Neural cell (in vitro differentiated cells): ENCODE results near the gene DCC. TPM values are rescaled to one million over a fixed set of nuclear protein-coding genes. Genes with fewer than 3 reads are reported as not detected.

Experiments used
- H2AFZ ChIP-seq: fragments of 200-600, 300-800 bp; sonication (generic), shearing (Covaris generic); 2 replicates; pipeline ENCODE4 v1.6.0; 2014; ENCODE audit warnings: low read depth, mild to moderate bottlenecking, antibody characterized with exemption, low read length, moderate library complexity
- H3F3A ChIP-seq: fragments of 200-600 bp; shearing (Covaris generic); 2 replicates; pipeline ENCODE4 v1.6.1; 2016; ENCODE audit warnings: mild to moderate bottlenecking, moderate library complexity, mixed read lengths, antibody characterized with exemption, low read length; ENCODE audit not compliant: insufficient read depth, poor library complexity, severe bottlenecking
- H3K27ac ChIP-seq: fragments of 200-600, 300-800 bp; sonication (generic), shearing (Covaris generic); 2 replicates; pipeline ENCODE4 v1.5.1; 2014; ENCODE audit warnings: mild to moderate bottlenecking, low read length, moderate library complexity
- H3K27me3 ChIP-seq: fragments of 300-800, 200-600 bp; sonication (generic), shearing (Covaris generic); 2 replicates; pipeline ENCODE4 v1.6.0; 2014; ENCODE audit warnings: mild to moderate bottlenecking, low read depth, low read length, moderate library complexity; ENCODE audit not compliant: insufficient read depth
- H3K36me3 ChIP-seq: fragments of 300-800, 200-600 bp; sonication (generic), shearing (Covaris generic); 2 replicates; pipeline ENCODE4 v1.5.1; 2014; ENCODE audit warnings: mild to moderate bottlenecking, antibody characterized with exemption, low read length, moderate library complexity; ENCODE audit not compliant: insufficient read depth
- H3K4me2 ChIP-seq: fragments of 300-800, 200-600 bp; sonication (generic), shearing (Covaris generic); 2 replicates; pipeline ENCODE4 v1.6.0; 2014; ENCODE audit warnings: mild to moderate bottlenecking, low read length
- H3K4me3 ChIP-seq: fragments of 300-800, 200-600 bp; sonication (generic), shearing (Covaris generic); 2 replicates; pipeline ENCODE4 v1.5.1; 2014; ENCODE audit warnings: mild to moderate bottlenecking, low read length, moderate library complexity
- H3K79me2 ChIP-seq: fragments of 200-600 bp; shearing (Covaris generic); replicated peaks from 2 replicates; pipeline ENCODE4 v1.6.0; 2014; ENCODE audit warnings: mild to moderate bottlenecking, low read length, moderate library complexity; ENCODE audit not compliant: insufficient read depth
- H3K9ac ChIP-seq: fragments of 300-800, 200-600 bp; sonication (generic), shearing (Covaris generic); 2 replicates; pipeline ENCODE4 v1.6.1; 2016; ENCODE audit warnings: mild to moderate bottlenecking, low read length, mixed read lengths
- H3K9me2 ChIP-seq: fragments of 200-600 bp; shearing (Covaris generic); 2 replicates; pipeline ENCODE4 v1.6.1; 2016; ENCODE audit warnings: mild to moderate bottlenecking, low read length, mixed read lengths; ENCODE audit not compliant: insufficient read depth
- H3K9me3 ChIP-seq: fragments of 200-600, 300-800 bp; sonication (generic), shearing (Covaris generic); 2 replicates; pipeline ENCODE4 v1.6.1; 2016; ENCODE audit warnings: mild to moderate bottlenecking, mixed run types, low read length, moderate library complexity, mixed read lengths
- H4K20me1 ChIP-seq: fragments of 200-600 bp; shearing (Covaris generic); 2 replicates; pipeline ENCODE4 v1.6.1; 2016; ENCODE audit warnings: mild to moderate bottlenecking, mixed run types; ENCODE audit not compliant: insufficient read depth
- CTCF ChIP-seq: fragments of 450-650 bp; IDR thresholded peaks from 2 replicates; pipeline ENCODE4 v1.5.1; 2014; ENCODE audit warnings: antibody characterized with exemption, mild to moderate bottlenecking, moderate library complexity; ENCODE audit not compliant: poor library complexity, severe bottlenecking
- EP300 ChIP-seq: fragments of 450-650 bp; conservative IDR thresholded peaks from 2 replicates; pipeline ENCODE4 v1.6.1; 2014; ENCODE audit warnings: antibody characterized with exemption, mild to moderate bottlenecking, moderate library complexity; ENCODE audit not compliant: poor library complexity, severe bottlenecking
- EZH2 ChIP-seq: fragments of 200-600, 300-800 bp; shearing (Covaris generic), sonication (generic); IDR thresholded peaks from 2 replicates; pipeline ENCODE4 v1.6.1; 2014; ENCODE audit warnings: antibody characterized with exemption, low read length, borderline replicate concordance, mild to moderate bottlenecking; ENCODE audit not compliant: insufficient read depth, poor library complexity, severe bottlenecking
- MXI1 ChIP-seq: fragments of 450-650 bp; conservative IDR thresholded peaks from 2 replicates; pipeline ENCODE4 v1.6.1; 2014; ENCODE audit warnings: antibody characterized with exemption, mild to moderate bottlenecking; ENCODE audit not compliant: poor library complexity, severe bottlenecking
- POLR2AphosphoS5 ChIP-seq: IDR thresholded peaks from 2 replicates; pipeline ENCODE4 v1.6.1; 2012
- RAD21 ChIP-seq: fragments of 450-650 bp; conservative IDR thresholded peaks from 2 replicates; pipeline ENCODE4 v1.6.1; 2014; ENCODE audit warnings: antibody characterized with exemption, mild to moderate bottlenecking, moderate library complexity
- REST ChIP-seq: IDR thresholded peaks from 2 replicates; pipeline ENCODE4 v1.6.1; 2012; ENCODE audit warnings: borderline replicate concordance
- SMC3 ChIP-seq: fragments of 450-650 bp; conservative IDR thresholded peaks from 2 replicates; pipeline ENCODE4 v1.6.1; 2014; ENCODE audit warnings: antibody characterized with exemption, mild to moderate bottlenecking, moderate library complexity; ENCODE audit not compliant: poor library complexity
- TAF1 ChIP-seq: IDR thresholded peaks from 2 replicates; pipeline ENCODE4 v1.6.1; 2012; ENCODE audit warnings: low read depth
- polyA plus RNA-seq: library from polyadenylated mRNA; depleted of rRNA; stranded (reverse); fragments of >200 nt; gene quantifications from 2 replicates; pipeline ENCODE4 v1.2.3, GENCODE V29; 2014

The DCC gene
- polyA plus RNA-seq, 1 donor from 2014 or later = 40.7 TPM

- Histone ChIP-seq H3K36me3 (peaks cover 4% of the 10 kb centered on the region), H3K9me2 (no peaks in the 10 kb centered on the region)
Observed at GRCh38 chr18:53508529-53508928, 1168.5 kb downstream of the DCC start.

GRCh38 chr18:53509886-53510285, 1169.9 kb downstream of the DCC start:
- Histone ChIP-seq H3F3A (no peaks in the 10 kb centered on the region), H3K36me3 (peaks cover 4% of the 10 kb centered on the region), H3K9me2 (no peaks in the 10 kb centered on the region), H2AFZ (no peak overlapping the region), H3K4me3 (no peak overlapping the region), H4K20me1 (no peaks in the 10 kb centered on the region), H3K9me3 (no peaks in the 10 kb centered on the region), H3K9ac (no peak overlapping the region), H3K27ac (no peak overlapping the region), H3K79me2 (no peaks in the 10 kb centered on the region), H3K27me3 (no peaks in the 10 kb centered on the region), H3K4me2 (no peak overlapping the region)
- TF ChIP-seq TAF1 (no peak), POLR2AphosphoS5 (no peak), RAD21 (no peak), CTCF (no peak), SMC3 (no peak), EZH2 (no peak), MXI1 (no peak), EP300 (no peak)

More at GRCh38 chr18:53508529-53508928, 1168.5 kb downstream of the DCC start:
- no peak overlapping the region for H3K4me3 ChIP-seq
- no peaks in the 10 kb centered on the region for H3K79me2 ChIP-seq
- no peak overlapping the region for H2AFZ ChIP-seq
- H3K9ac ChIP-seq = no peak overlapping the region
- H4K20me1 ChIP-seq = no peaks in the 10 kb centered on the region
- H3K9me3 ChIP-seq = no peaks in the 10 kb centered on the region
- no peaks in the 10 kb centered on the region for H3F3A ChIP-seq
- no peak for TF ChIP-seq POLR2AphosphoS5
- no peak for TF ChIP-seq MXI1
- no peak for TF ChIP-seq CTCF
- TF ChIP-seq REST = no peak
- no peak for TF ChIP-seq EP300
- TF ChIP-seq SMC3 = no peak
- TF ChIP-seq RAD21 = no peak
- no peak for TF ChIP-seq TAF1
- no peak for TF ChIP-seq EZH2
- H3K27ac ChIP-seq = no peak overlapping the region
- no peaks in the 10 kb centered on the region for H3K27me3 ChIP-seq
- no peak overlapping the region for H3K4me2 ChIP-seq
